GM12878 (cell line): Measurements from ENCODE around the gene KCNQ1. TPM values are rescaled to one million over a fixed set of nuclear protein-coding genes. Genes with fewer than 3 reads are reported as not detected.
A peak's percentile ranks its signal among the peaks of the same experiment; 100 is the strongest.

Experiments
- ATAC-seq: fragments of 200-7000 bp; cut with Tn5 transposase; 3 replicates; pipeline ENCODE4 v1.9.1; 2020; ENCODE audit warnings: mild to moderate bottlenecking, moderate library complexity
- BruUV-seq: library from RNA; stranded (reverse); fragments of 400-500 nt; replicated peaks from 2 replicates; lab custom pipeline; 2021; lab: Mats Ljungman, UMichigan
- CTCF ChIA-PET: fragments of 300-600 bp; sonication (Branson Sonifier 250); formaldehyde crosslinking; extraction: SDS; loops from one replicate; lab custom pipeline; 2021; ENCODE audit warnings: inconsistent platforms; lab: Yijun Ruan, JAX
- POLR2A ChIA-PET: fragments of 350-600 bp; formaldehyde crosslinking; extraction: SDS; loops from one replicate; lab custom pipeline; 2021; ENCODE audit warnings: inconsistent platforms; lab: Charles Lee
- RAD21 ChIA-PET: fragments of 300-600 bp; sonication (Branson Sonifier 250); formaldehyde crosslinking; loops from one replicate; lab custom pipeline; 2023; ENCODE audit warnings: antibody characterized with exemption; ENCODE audit not compliant: unreplicated experiment; lab: Charles Lee
- SMC1A ChIA-PET: fragments of 300-600 bp; sonication (Branson Sonifier 250); formaldehyde crosslinking; loops from one replicate; lab custom pipeline; 2023; ENCODE audit not compliant: unreplicated experiment, uncharacterized antibody; lab: Charles Lee
- DNase-seq: peaks from one replicate; pipeline ENCODE4 v3.0.0-alpha.2; 2011; ENCODE audit warnings: low read depth, low spot score
- FAIRE-seq: peaks from 3 replicates; lab custom pipeline; 2011; peaks lifted over from hg19 to GRCh38; lab: Jason Lieb, UNC
- H2AFZ ChIP-seq: 2 replicates; pipeline ENCODE4 v1.6.0; 2011; ENCODE audit warnings: low read depth, low read length, control low read depth; ENCODE audit not compliant: control insufficient read depth
- H3K27ac ChIP-seq: 2 replicates; pipeline ENCODE4 v1.5.1; 2011; ENCODE audit warnings: control low read depth; ENCODE audit not compliant: control insufficient read depth, insufficient read depth
- H3K27me3 ChIP-seq, 2 experiments: replicated peaks in 1 of 2; 2 replicates each; pipeline versions ENCODE4 v1.6.0 to v1.6.1; 2011; ENCODE audit warnings: low read length in 1 of 2; ENCODE audit not compliant: control insufficient read depth in 2 of 2, insufficient read depth in 2 of 2
- H3K36me3 ChIP-seq, 2 experiments: 2 replicates each; pipeline ENCODE4 v1.5.1; 2011; ENCODE audit warnings: low read length in 1 of 2; ENCODE audit not compliant: control insufficient read depth in 2 of 2, insufficient read depth in 2 of 2
- H3K4me1 ChIP-seq: 2 replicates; pipeline ENCODE4 v1.6.1; 2011; ENCODE audit warnings: mild to moderate bottlenecking, low read length, moderate library complexity, mixed read lengths; ENCODE audit not compliant: control insufficient read depth, insufficient read depth
- H3K4me2 ChIP-seq: 2 replicates; pipeline ENCODE4 v1.6.0; 2011; ENCODE audit warnings: control low read depth; ENCODE audit not compliant: control insufficient read depth, insufficient read depth
- H3K4me3 ChIP-seq: fragments of 200-600 bp; sonication (generic); 2 replicates; pipeline ENCODE4 v1.5.1; 2016
- H3K79me2 ChIP-seq: 2 replicates; pipeline ENCODE4 v1.6.0; 2011; ENCODE audit warnings: low read length; ENCODE audit not compliant: control insufficient read depth, insufficient read depth
- H3K9ac ChIP-seq: 2 replicates; pipeline ENCODE4 v1.8.0; 2011; ENCODE audit warnings: low read length, control low read depth, mixed read lengths; ENCODE audit not compliant: control insufficient read depth, insufficient read depth
- H3K9me3 ChIP-seq: replicated peaks from 3 replicates; pipeline ENCODE4 v1.5.1; 2011; ENCODE audit warnings: mild to moderate bottlenecking, low read length; ENCODE audit not compliant: control insufficient read depth, insufficient read depth
- H4K20me1 ChIP-seq: 2 replicates; pipeline ENCODE4 v1.6.0; 2011; ENCODE audit not compliant: control insufficient read depth, insufficient read depth
- BHLHE40 ChIP-seq, 2 experiments: fragments of 450-650 bp in 1 of 2; IDR thresholded peaks; 2 replicates each; pipeline ENCODE4 v1.6.1; 2011 to 2017; ENCODE audit warnings: low read depth in 2 of 2, borderline replicate concordance in 1 of 2, improper control_type of control experiment in 1 of 2, low read length in 1 of 2, mild to moderate bottlenecking in 1 of 2
- CBFB ChIP-seq: IDR thresholded peaks from 2 replicates; pipeline ENCODE4 v1.6.1; 2016; ENCODE audit warnings: antibody characterized with exemption, low read depth
- HCFC1 ChIP-seq: fragments of 150-350 bp; IDR thresholded peaks from 2 replicates; pipeline ENCODE4 v1.6.1; 2014; ENCODE audit warnings: low read length
- MYB ChIP-seq: fragments of 150-350 bp; IDR thresholded peaks from 2 replicates; pipeline ENCODE4 v1.6.1; 2014; ENCODE audit warnings: mild to moderate bottlenecking, low read depth, low read length, borderline replicate concordance
- POLR2AphosphoS2 ChIP-seq: IDR thresholded peaks from 2 replicates; pipeline ENCODE4 v1.6.1; 2011; ENCODE audit warnings: low read depth, mild to moderate bottlenecking, low read length, improper control_type of control experiment, moderate library complexity
- RAD21 ChIP-seq: IDR thresholded peaks from 2 replicates; pipeline ENCODE4 v1.6.1; 2011; ENCODE audit warnings: mild to moderate bottlenecking, low read depth, low read length, moderate library complexity; ENCODE audit not compliant: insufficient read depth
- RB1 ChIP-seq: fragments of 450-650 bp; formaldehyde crosslinking; IDR thresholded peaks from 2 replicates; pipeline ENCODE4 v1.6.1; 2017; ENCODE audit warnings: mild to moderate bottlenecking, borderline replicate concordance
- RUNX3 ChIP-seq: IDR thresholded peaks from 2 replicates; pipeline ENCODE4 v1.6.1; 2012; ENCODE audit warnings: low read length, inconsistent platforms
- SMAD5 ChIP-seq: IDR thresholded peaks from 2 replicates; pipeline ENCODE4 v1.6.1; 2016; ENCODE audit warnings: antibody characterized with exemption, low read depth
- SMARCA5 ChIP-seq: fragments of 450-650 bp; IDR thresholded peaks from 2 replicates; pipeline ENCODE4 v1.6.1; 2017; ENCODE audit warnings: mild to moderate bottlenecking
- SMC3 ChIP-seq: IDR thresholded peaks from 2 replicates; pipeline ENCODE4 v1.6.1; 2011; ENCODE audit warnings: low read length, improper control_type of control experiment, borderline replicate concordance
- TCF12 ChIP-seq: IDR thresholded peaks from 2 replicates; pipeline ENCODE4 v1.6.1; 2011; ENCODE audit warnings: low read depth, mild to moderate bottlenecking, low read length
- YY1 ChIP-seq: IDR thresholded peaks from 2 replicates; pipeline ENCODE4 v1.6.1; 2011; ENCODE audit warnings: low read depth, mild to moderate bottlenecking, low read length
- ZNF384 ChIP-seq: IDR thresholded peaks from 2 replicates; pipeline ENCODE4 v1.6.1; 2012; ENCODE audit warnings: low read depth, mild to moderate bottlenecking, low read length, improper control_type of control experiment, borderline replicate concordance
- WGBS: methylation state at CpG from one replicate; pipeline ENCODE4 v1.1.6; 2016; ENCODE audit warnings: low lambda C conversion rate; ENCODE audit not compliant: insufficient replicate concordance, insufficient coverage; ENCODE audit errors: missing lambda C conversion rate; 5-methylcytosine and 5-hydroxymethylcytosine counted together
- in situ Hi-C: fragments of 300-500 bp; cut with MboI; formaldehyde crosslinking; loops from 9 replicates; pipeline ENCODE4 v1.14.3; 2018; ENCODE audit warnings: mixed read lengths
- intact Hi-C: fragments of 100-400 bp; cut with micrococcal nuclease; formaldehyde crosslinking; loops from one replicate; pipeline ENCODE4 v1.14.2; 2022; ENCODE audit not compliant: unreplicated experiment
- polyA plus RNA-seq, 11 experiments: library from polyadenylated mRNA; depleted of rRNA in 4 of 11; unstranded in 6 of 11; stranded (reverse) in 5 of 11; fragments of >200 nt; fragmentation: Nextera tagmentation in 4 of 11; fragmentation: Illumina TruSeq in 1 of 11; extraction: Ambion mirVana in 4 of 11; extraction: Trizol in 1 of 11; gene quantifications; 1 replicate in 1 of 11; 2 replicates in 10 of 11; pipeline versions ENCODE4 v1.2.1 to v1.2.3, GENCODE V29; 2011 to 2016; ENCODE audit warnings: inconsistent platforms in 2 of 11, missing spikeins in 2 of 11, low read depth in 1 of 11
- total RNA-seq, 4 experiments: library from RNA; depleted of rRNA in 3 of 4; stranded (reverse); fragments of >200 nt in 3 of 4; fragmentation: Illumina TruSeq in 1 of 4; extraction: Trizol in 1 of 4; gene quantifications; 2 replicates each; pipeline versions ENCODE4 v1.2.1 to v1.2.3, GENCODE V29; 2013 to 2021
- TF ChIP-seq, protein P1 (sequence below), 3 experiments: IDR thresholded peaks in 2 of 3; conservative IDR thresholded peaks in 1 of 3; 2 replicates each; pipeline ENCODE4 v1.5.1; 2011; ENCODE audit warnings: low read depth in 3 of 3, low read length in 3 of 3, mild to moderate bottlenecking in 3 of 3, control low read depth in 2 of 3, moderate library complexity in 2 of 3, inconsistent platforms in 1 of 3, mixed read lengths in 1 of 3; ENCODE audit not compliant: control insufficient read depth in 2 of 3, insufficient read depth in 1 of 3; ENCODE audit errors: extremely low read depth in 1 of 3
- TF ChIP-seq, protein P2 (sequence below): fragments of 450-650 bp; IDR thresholded peaks from 2 replicates; pipeline ENCODE4 v1.6.1; 2017; ENCODE audit warnings: mild to moderate bottlenecking, moderate library complexity

The KCNQ1 gene
- total and polyA plus RNA-seq, 10 of the 15 experiments (the other 5 are each of a cell fraction or from before 2014, with no cell fraction given), result 0.03 to 0.15 (median 0.12) TPM; not detected in 7

DNA sequence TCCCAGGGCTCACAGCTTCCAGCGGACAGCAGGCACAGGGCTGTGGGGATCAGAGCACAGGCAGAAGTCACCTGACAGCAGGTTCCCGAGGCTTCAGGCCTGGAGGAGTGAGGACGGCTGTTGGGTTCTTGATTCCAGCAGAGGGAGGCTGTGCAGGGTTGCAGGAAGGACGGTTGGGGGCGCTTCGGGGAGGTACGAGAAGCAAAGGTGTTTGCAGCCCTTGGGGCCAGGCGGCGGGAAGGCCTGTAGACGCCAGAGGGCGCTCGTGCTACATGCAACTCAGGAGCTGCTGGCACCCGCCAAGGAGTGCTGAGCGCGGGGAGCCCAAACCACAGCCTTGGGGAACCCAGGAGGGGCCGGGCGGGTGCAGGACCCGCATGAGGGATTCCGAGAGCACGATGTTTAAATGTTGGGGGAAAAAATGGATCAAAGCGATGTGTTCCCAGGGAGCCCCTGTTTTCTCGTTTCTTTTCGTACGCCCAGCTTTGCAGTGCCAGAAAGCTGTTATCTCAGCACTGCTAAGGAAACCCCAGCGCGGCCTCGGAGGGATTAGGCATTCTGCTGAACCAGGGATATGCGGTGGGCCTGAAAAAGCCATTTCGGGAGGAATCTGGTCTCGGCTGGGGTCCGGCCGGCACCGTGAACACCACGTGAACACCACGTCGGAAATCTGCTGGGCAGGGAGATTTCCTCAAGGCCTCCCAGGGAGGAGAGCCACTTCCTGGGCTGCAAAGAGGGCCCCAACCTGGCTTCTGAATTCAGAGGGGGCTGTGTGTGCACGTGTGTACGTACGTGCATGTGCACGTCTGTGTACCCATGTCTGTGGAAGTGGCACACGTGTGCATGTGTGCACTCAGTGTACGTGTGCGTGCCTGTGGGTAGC, 88.1 kb downstream of the KCNQ1 start:
- Histone ChIP-seq H3K9me3 (no peaks in the 10 kb centered on the region), H3K79me2 (no peaks in the 10 kb centered on the region), H4K20me1 (peaks cover 4% of the 10 kb centered on the region; the same call in 1 of the 2 replicates), H3K9ac (no peak overlapping the region), H3K4me1 (peaks cover 8% of the 10 kb centered on the region), H3K4me3 (no peak overlapping the region), H3K36me3 (no peaks in the 10 kb centered on the region), H3K4me2 (0 out of 2 replicates have a peak overlapping the region, but pooled peaks have one; percentile 9), H2AFZ (peak overlapping the region; percentile 12; the same call in 1 of the 2 replicates), H3K27ac (no peak overlapping the region), H3K27me3 (peaks cover 1 to 3% of the 10 kb centered on the region in 2 experiments; a peak in 1 of 4 replicates)
- intact Hi-C loops (loop anchor here (1.0 to 10.0 kb wide), 6 partner anchors 166 to 559 kb away; partner anchors contain the start of gene KCNQ1OT1), in situ Hi-C loops (loop anchor here (5.0 kb wide), 3 partner anchors 106 to 559 kb away; partner anchors contain the start of gene CDKN1C)
- DNase-seq (peak; percentile 38), FAIRE-seq (peak; percentile 87), ATAC-seq (peak; percentile 92)
- SMC1A ChIA-PET, result interaction anchor here (0.6 to 5.4 kb wide), 7 partner anchors 112 to 437 kb away, joined by 3 to 108 read pairs (median 3); no protein-coding TSS in a partner anchor
- BruUV-seq, result no TSS peak
- CTCF ChIA-PET, result interaction anchor here (0.8 to 6.5 kb wide), 25 partner anchors 13 to 709 kb away, joined by 3 to 233 read pairs (median 3); partner anchors contain the start of gene CDKN1C
- 17% methylated on average over 39 of the region's 43 CpGs for WGBS
- RAD21 ChIA-PET, result interaction anchor here (0.5 to 7.0 kb wide), 15 partner anchors 74 to 870 kb away, joined by 3 to 151 read pairs (median 4); no protein-coding TSS in a partner anchor
- POLR2A ChIA-PET, result interaction anchor here (0.6 kb wide), 1 partner anchor 356 kb away, joined by 3 read pairs; no protein-coding TSS in a partner anchor
- no peak for TF ChIP-seq SMAD5
- no peak for TF ChIP-seq POLR2AphosphoS2
- TF ChIP-seq CBFB, result peak; percentile 29; the same call in 1 of the 2 replicates
- TF ChIP-seq YY1, result peak; percentile 69
- peak; percentile 98 for TF ChIP-seq SMC3
- TF ChIP-seq HCFC1, result 0 out of 2 replicates have a peak, but pooled peaks have one; percentile 23
- no peak for TF ChIP-seq ZNF384
- peak; percentile 84; the same call in 1 of the 2 replicates for TF ChIP-seq SMARCA5
- TF ChIP-seq, protein P1, sequence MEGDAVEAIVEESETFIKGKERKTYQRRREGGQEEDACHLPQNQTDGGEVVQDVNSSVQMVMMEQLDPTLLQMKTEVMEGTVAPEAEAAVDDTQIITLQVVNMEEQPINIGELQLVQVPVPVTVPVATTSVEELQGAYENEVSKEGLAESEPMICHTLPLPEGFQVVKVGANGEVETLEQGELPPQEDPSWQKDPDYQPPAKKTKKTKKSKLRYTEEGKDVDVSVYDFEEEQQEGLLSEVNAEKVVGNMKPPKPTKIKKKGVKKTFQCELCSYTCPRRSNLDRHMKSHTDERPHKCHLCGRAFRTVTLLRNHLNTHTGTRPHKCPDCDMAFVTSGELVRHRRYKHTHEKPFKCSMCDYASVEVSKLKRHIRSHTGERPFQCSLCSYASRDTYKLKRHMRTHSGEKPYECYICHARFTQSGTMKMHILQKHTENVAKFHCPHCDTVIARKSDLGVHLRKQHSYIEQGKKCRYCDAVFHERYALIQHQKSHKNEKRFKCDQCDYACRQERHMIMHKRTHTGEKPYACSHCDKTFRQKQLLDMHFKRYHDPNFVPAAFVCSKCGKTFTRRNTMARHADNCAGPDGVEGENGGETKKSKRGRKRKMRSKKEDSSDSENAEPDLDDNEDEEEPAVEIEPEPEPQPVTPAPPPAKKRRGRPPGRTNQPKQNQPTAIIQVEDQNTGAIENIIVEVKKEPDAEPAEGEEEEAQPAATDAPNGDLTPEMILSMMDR (IDR thresholded peaks at IDR 0.05 in 2 of 3, conservative IDR thresholded peaks at IDR 0.05 in 1 of 3; ENCODE audit: control insufficient read depth in 2 of 3, extremely low read depth in 1 of 3, insufficient read depth in 1 of 3, low read depth in 3 of 3, low read length in 3 of 3), result peak; percentile 94 to 98 (median 98)
- TF ChIP-seq, protein P2, sequence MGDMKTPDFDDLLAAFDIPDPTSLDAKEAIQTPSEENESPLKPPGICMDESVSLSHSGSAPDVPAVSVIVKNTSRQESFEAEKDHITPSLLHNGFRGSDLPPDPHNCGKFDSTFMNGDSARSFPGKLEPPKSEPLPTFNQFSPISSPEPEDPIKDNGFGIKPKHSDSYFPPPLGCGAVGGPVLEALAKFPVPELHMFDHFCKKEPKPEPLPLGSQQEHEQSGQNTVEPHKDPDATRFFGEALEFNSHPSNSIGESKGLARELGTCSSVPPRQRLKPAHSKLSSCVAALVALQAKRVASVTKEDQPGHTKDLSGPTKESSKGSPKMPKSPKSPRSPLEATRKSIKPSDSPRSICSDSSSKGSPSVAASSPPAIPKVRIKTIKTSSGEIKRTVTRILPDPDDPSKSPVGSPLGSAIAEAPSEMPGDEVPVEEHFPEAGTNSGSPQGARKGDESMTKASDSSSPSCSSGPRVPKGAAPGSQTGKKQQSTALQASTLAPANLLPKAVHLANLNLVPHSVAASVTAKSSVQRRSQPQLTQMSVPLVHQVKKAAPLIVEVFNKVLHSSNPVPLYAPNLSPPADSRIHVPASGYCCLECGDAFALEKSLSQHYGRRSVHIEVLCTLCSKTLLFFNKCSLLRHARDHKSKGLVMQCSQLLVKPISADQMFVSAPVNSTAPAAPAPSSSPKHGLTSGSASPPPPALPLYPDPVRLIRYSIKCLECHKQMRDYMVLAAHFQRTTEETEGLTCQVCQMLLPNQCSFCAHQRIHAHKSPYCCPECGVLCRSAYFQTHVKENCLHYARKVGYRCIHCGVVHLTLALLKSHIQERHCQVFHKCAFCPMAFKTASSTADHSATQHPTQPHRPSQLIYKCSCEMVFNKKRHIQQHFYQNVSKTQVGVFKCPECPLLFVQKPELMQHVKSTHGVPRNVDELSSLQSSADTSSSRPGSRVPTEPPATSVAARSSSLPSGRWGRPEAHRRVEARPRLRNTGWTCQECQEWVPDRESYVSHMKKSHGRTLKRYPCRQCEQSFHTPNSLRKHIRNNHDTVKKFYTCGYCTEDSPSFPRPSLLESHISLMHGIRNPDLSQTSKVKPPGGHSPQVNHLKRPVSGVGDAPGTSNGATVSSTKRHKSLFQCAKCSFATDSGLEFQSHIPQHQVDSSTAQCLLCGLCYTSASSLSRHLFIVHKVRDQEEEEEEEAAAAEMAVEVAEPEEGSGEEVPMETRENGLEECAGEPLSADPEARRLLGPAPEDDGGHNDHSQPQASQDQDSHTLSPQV, result 0 out of 2 replicates have a peak, but pooled peaks have one; percentile 29
- peak; percentile 61 for TF ChIP-seq RUNX3
- 0 out of 2 replicates have a peak, but pooled peaks have one; percentile 36 for TF ChIP-seq TCF12
- 0 out of 2 replicates have a peak, but pooled peaks have one; percentile 31 for TF ChIP-seq MYB
- peak; percentile 88; the same call in 1 of the 2 replicates for TF ChIP-seq RB1
- peak; percentile 43 to 47; a peak in 2 of 4 replicates for TF ChIP-seq BHLHE40 (IDR thresholded peaks at IDR 0.05; ENCODE audit: borderline replicate concordance in 1 of 2, low read depth in 2 of 2, low read length in 1 of 2)
- peak; percentile 93 for TF ChIP-seq RAD21
